Neural progenitor cell (in vitro differentiated cells): Measurements from ENCODE around the gene NCAN. TPM values are rescaled to one million over a fixed set of nuclear protein-coding genes. Genes with fewer than 3 reads are reported as not detected.

Experiments
- DNase-seq: peaks from one replicate; pipeline ENCODE4 v3.0.0-alpha.2; 2016; ENCODE audit warnings: low spot score
- H2AFZ ChIP-seq: fragments of 200-600 bp; sonication (generic); replicated peaks from 2 replicates; pipeline ENCODE4 v1.6.1; 2016; ENCODE audit warnings: antibody characterized with exemption
- H3F3A ChIP-seq: fragments of 200-600 bp; sonication (generic); 2 replicates; pipeline ENCODE4 v1.6.1; 2016; ENCODE audit warnings: antibody characterized with exemption, low read depth
- H3K27ac ChIP-seq: fragments of 200-600 bp; sonication (generic); 2 replicates; pipeline ENCODE4 v1.5.1; 2016; ENCODE audit warnings: mild to moderate bottlenecking
- H3K27me3 ChIP-seq: fragments of 200-600 bp; sonication (generic); 2 replicates; pipeline ENCODE4 v1.6.1; 2016; ENCODE audit warnings: mild to moderate bottlenecking, moderate library complexity
- H3K36me3 ChIP-seq: fragments of 200-600 bp; sonication (generic); 2 replicates; pipeline ENCODE4 v1.5.1; 2016
- H3K4me1 ChIP-seq: fragments of 200-600 bp; sonication (generic); 2 replicates; pipeline ENCODE4 v1.6.1; 2016; ENCODE audit warnings: mixed run types
- H3K4me2 ChIP-seq: fragments of 200-600 bp; sonication (generic); 2 replicates; pipeline ENCODE4 v1.6.1; 2016
- H3K4me3 ChIP-seq: fragments of 200-600 bp; sonication (generic); 2 replicates; pipeline ENCODE4 v1.5.1; 2016
- H3K79me2 ChIP-seq: fragments of 200-600 bp; sonication (generic); 2 replicates; pipeline ENCODE4 v1.6.1; 2016; ENCODE audit warnings: low read depth
- H3K9ac ChIP-seq: fragments of 200-600 bp; sonication (generic); 2 replicates; pipeline ENCODE4 v1.6.1; 2016
- H3K9me3 ChIP-seq: fragments of 200-600 bp; sonication (generic); 2 replicates; pipeline ENCODE4 v1.5.1; 2016; ENCODE audit warnings: low read depth
- H4K20me1 ChIP-seq: fragments of 200-600 bp; sonication (generic); 2 replicates; pipeline ENCODE4 v1.6.1; 2016; ENCODE audit warnings: low read depth
- H3K27ac Mint-ChIP-seq: 3 replicates; pipeline ENCODE4 v1.8.0; 2021; ENCODE audit warnings: mixed read lengths
- H3K27me3 Mint-ChIP-seq: 2 replicates; pipeline ENCODE4 v1.8.0; 2022; ENCODE audit warnings: low read depth, mild to moderate bottlenecking, inconsistent platforms, moderate library complexity, mixed read lengths; ENCODE audit not compliant: insufficient read depth
- H3K36me3 Mint-ChIP-seq: 3 replicates; pipeline ENCODE4 v1.8.0; 2021; ENCODE audit warnings: mixed read lengths
- H3K4me1 Mint-ChIP-seq: 3 replicates; pipeline ENCODE4 v1.8.0; 2021; ENCODE audit warnings: mixed read lengths
- H3K4me3 Mint-ChIP-seq: 3 replicates; pipeline ENCODE4 v1.8.0; 2021; ENCODE audit warnings: mild to moderate bottlenecking, moderate library complexity, mixed read lengths
- H3K9me3 Mint-ChIP-seq: 3 replicates; pipeline ENCODE4 v1.8.0; 2020; ENCODE audit warnings: mixed read lengths
- CTCF ChIP-seq: fragments of 200-600 bp; sonication (generic); IDR thresholded peaks from 2 replicates; pipeline ENCODE4 v1.5.1; 2017; ENCODE audit warnings: antibody characterized with exemption, mild to moderate bottlenecking
- EZH2 ChIP-seq: fragments of 200-600 bp; sonication (generic); IDR thresholded peaks from 2 replicates; pipeline ENCODE4 v1.6.1; 2017; ENCODE audit warnings: antibody characterized with exemption, mild to moderate bottlenecking, moderate library complexity
- EZH2phosphoT487 ChIP-seq: fragments of 200-600 bp; sonication (generic); IDR thresholded peaks from 2 replicates; pipeline ENCODE4 v1.6.1; 2017; ENCODE audit warnings: antibody characterized with exemption
- total RNA-seq: library from RNA; depleted of rRNA; stranded (reverse); fragments of >200 nt; gene quantifications from 2 replicates; pipeline ENCODE4 v1.2.3, GENCODE V29; 2015; ENCODE audit warnings: low replicate concordance

NCAN gene
- total RNA-seq, 1 donor from 2014 or later, result 4.8 TPM

- no peaks in the 10 kb centered on the region for H3K79me2 ChIP-seq
- peak overlapping the region; percentile 98 for H2AFZ ChIP-seq
- H3K36me3 Mint-ChIP-seq, result peaks cover 4% of the 10 kb centered on the region
- H3K4me3 ChIP-seq, result peak overlapping the region; percentile 60
- no peaks in the 10 kb centered on the region for H3K36me3 ChIP-seq
- H3K4me3 Mint-ChIP-seq, result peak overlapping the region; percentile 81
- H3K27me3 ChIP-seq, result peaks cover 30% of the 10 kb centered on the region
- H4K20me1 ChIP-seq, result no peaks in the 10 kb centered on the region
- peaks cover 8% of the 10 kb centered on the region for H3K4me1 ChIP-seq
- H3K27ac ChIP-seq, result no peak overlapping the region
- peaks cover 11% of the 10 kb centered on the region for H3K9me3 Mint-ChIP-seq
- no peak overlapping the region for H3K27ac Mint-ChIP-seq
- peaks cover 18% of the 10 kb centered on the region for H3K4me1 Mint-ChIP-seq
- no peaks in the 10 kb centered on the region for H3K9me3 ChIP-seq
- H3K9ac ChIP-seq, result no peak overlapping the region
- H3F3A ChIP-seq, result peaks cover 28% of the 10 kb centered on the region
- H3K27me3 Mint-ChIP-seq, result peaks cover 43% of the 10 kb centered on the region
- no peak for TF ChIP-seq CTCF
- TF ChIP-seq EZH2, result no peak
- TF ChIP-seq EZH2phosphoT487, result no peak
- peak; percentile 89 for DNase-seq
- H3K4me2 ChIP-seq, result peak overlapping the region; percentile 90
Measured at GRCh38 chr19:19261350-19262189, 49.8 kb downstream of the NCAN start.

GRCh38 chr19:19262190-19263057, 50.7 kb downstream of the NCAN start:
- Histone ChIP-seq H3K36me3 (no peaks in the 10 kb centered on the region), H3K4me1 (peaks cover 8% of the 10 kb centered on the region), H2AFZ (peak overlapping the region; percentile 98), H3K9ac (no peak overlapping the region), H3K27me3 (peaks cover 30% of the 10 kb centered on the region), H3K4me3 (peak overlapping the region; percentile 60), H3K27ac (no peak overlapping the region), H3F3A (peaks cover 28% of the 10 kb centered on the region), H3K9me3 (no peaks in the 10 kb centered on the region), H3K4me2 (peak overlapping the region; percentile 90), H3K79me2 (no peaks in the 10 kb centered on the region), H4K20me1 (no peaks in the 10 kb centered on the region)
- Mint-ChIP-seq H3K4me1 (peaks cover 14% of the 10 kb centered on the region), H3K27ac (no peak overlapping the region), H3K27me3 (peaks cover 38% of the 10 kb centered on the region), H3K36me3 (no peaks in the 10 kb centered on the region), H3K9me3 (peaks cover 7% of the 10 kb centered on the region), H3K4me3 (peak overlapping the region; percentile 81)
- no peak for TF ChIP-seq EZH2
- no peak for TF ChIP-seq CTCF
- TF ChIP-seq EZH2phosphoT487, result peak; percentile 32
- peak; percentile 59 for DNase-seq

- Histone ChIP-seq H3K4me2 (no peak overlapping the region), H3K27me3 (peaks cover 30% of the 10 kb centered on the region), H3K27ac (no peak overlapping the region), H3F3A (peaks cover 28% of the 10 kb centered on the region), H3K79me2 (no peaks in the 10 kb centered on the region), H3K36me3 (no peaks in the 10 kb centered on the region), H2AFZ (no peak overlapping the region), H3K4me3 (no peak overlapping the region), H4K20me1 (no peaks in the 10 kb centered on the region), H3K9me3 (no peaks in the 10 kb centered on the region), H3K9ac (no peak overlapping the region), H3K4me1 (peaks cover 8% of the 10 kb centered on the region)
- H3K4me3 Mint-ChIP-seq, result no peak overlapping the region
- no peak for DNase-seq
- no peak overlapping the region for H3K27ac Mint-ChIP-seq
- H3K27me3 Mint-ChIP-seq, result peaks cover 41% of the 10 kb centered on the region
- TF ChIP-seq EZH2, result no peak
- TF ChIP-seq CTCF, result no peak
- TF ChIP-seq EZH2phosphoT487, result no peak
- H3K4me1 Mint-ChIP-seq, result peaks cover 14% of the 10 kb centered on the region
- no peaks in the 10 kb centered on the region for H3K36me3 Mint-ChIP-seq
- peaks cover 7% of the 10 kb centered on the region for H3K9me3 Mint-ChIP-seq
Measured at GRCh38 chr19:19263886-19264487, 52.2 kb downstream of the NCAN start.
